K562 (cell line): ENCODE results near the gene GET3. TPM values are rescaled to one million over a fixed set of nuclear protein-coding genes. Genes with fewer than 3 reads are reported as not detected.

Experiments
- EP400 ChIP-seq: fragments of 450-650 bp; IDR thresholded peaks from 2 replicates; pipeline ENCODE4 v1.6.1; 2017; ENCODE audit warnings: antibody characterized with exemption, mild to moderate bottlenecking, moderate library complexity
- HNRNPLL ChIP-seq: fragments of 200-400 bp; formaldehyde crosslinking; IDR thresholded peaks from 2 replicates; pipeline ENCODE4 v1.6.1; 2017; ENCODE audit warnings: low read length, low read depth, mild to moderate bottlenecking; ENCODE audit not compliant: poor library complexity, severe bottlenecking
- SIN3A ChIP-seq, 2 experiments: fragments of 150-350 bp in 1 of 2; IDR thresholded peaks; 2 replicates each; pipeline ENCODE4 v1.6.1; 2011 to 2016; ENCODE audit warnings: borderline replicate concordance in 2 of 2, low read depth in 2 of 2, low read length in 2 of 2, mild to moderate bottlenecking in 2 of 2, moderate library complexity in 2 of 2; ENCODE audit not compliant: control insufficient read depth in 1 of 2
- TAF9B ChIP-seq: fragments of 450-650 bp; IDR thresholded peaks from 2 replicates; pipeline ENCODE4 v1.6.1; 2018; ENCODE audit warnings: mild to moderate bottlenecking; ENCODE audit not compliant: partially characterized antibody
- polyA plus RNA-seq, 8 experiments: library from polyadenylated mRNA; depleted of rRNA in 4 of 8; stranded (reverse) in 5 of 8; unstranded in 3 of 8; fragments of >200 nt; fragmentation: Nextera tagmentation in 2 of 8; fragmentation: Illumina TruSeq in 1 of 8; extraction: Ambion mirVana in 2 of 8; extraction: Trizol in 1 of 8; gene quantifications; 2 replicates each; pipeline versions ENCODE4 v1.2.1 to v1.2.3, GENCODE V29; 2011 to 2014; ENCODE audit warnings: inconsistent platforms in 1 of 8, missing spikeins in 1 of 8
- total RNA-seq, 7 experiments: library from RNA; depleted of rRNA in 6 of 7; stranded (reverse); fragments of >200 nt in 6 of 7; fragmentation: Illumina TruSeq in 2 of 7; extraction: Trizol in 2 of 7; gene quantifications; 2 replicates each; pipeline versions ENCODE4 v1.2.1 to v1.2.3, GENCODE V29; 2011 to 2021; ENCODE audit warnings: low replicate concordance in 1 of 7
- TF ChIP-seq, protein P1 (sequence below): fragments of 450-650 bp; IDR thresholded peaks from 2 replicates; pipeline ENCODE4 v1.6.1; 2017; ENCODE audit warnings: antibody characterized with exemption, mild to moderate bottlenecking
- TF ChIP-seq, protein P2 (sequence below), 2 experiments: fragments of 450-650 bp; IDR thresholded peaks; 2 replicates each; pipeline ENCODE4 v1.6.1; 2018; ENCODE audit warnings: mild to moderate bottlenecking in 2 of 2, low read depth in 1 of 2; ENCODE audit not compliant: partially characterized antibody in 2 of 2

GET3 gene
- total and polyA plus RNA-seq, 9 of the 15 experiments (the other 6 are each of a cell fraction or from before 2014, with no cell fraction given): 8.3 to 83.5 (median 51.8) TPM

- TF ChIP-seq, protein P1, sequence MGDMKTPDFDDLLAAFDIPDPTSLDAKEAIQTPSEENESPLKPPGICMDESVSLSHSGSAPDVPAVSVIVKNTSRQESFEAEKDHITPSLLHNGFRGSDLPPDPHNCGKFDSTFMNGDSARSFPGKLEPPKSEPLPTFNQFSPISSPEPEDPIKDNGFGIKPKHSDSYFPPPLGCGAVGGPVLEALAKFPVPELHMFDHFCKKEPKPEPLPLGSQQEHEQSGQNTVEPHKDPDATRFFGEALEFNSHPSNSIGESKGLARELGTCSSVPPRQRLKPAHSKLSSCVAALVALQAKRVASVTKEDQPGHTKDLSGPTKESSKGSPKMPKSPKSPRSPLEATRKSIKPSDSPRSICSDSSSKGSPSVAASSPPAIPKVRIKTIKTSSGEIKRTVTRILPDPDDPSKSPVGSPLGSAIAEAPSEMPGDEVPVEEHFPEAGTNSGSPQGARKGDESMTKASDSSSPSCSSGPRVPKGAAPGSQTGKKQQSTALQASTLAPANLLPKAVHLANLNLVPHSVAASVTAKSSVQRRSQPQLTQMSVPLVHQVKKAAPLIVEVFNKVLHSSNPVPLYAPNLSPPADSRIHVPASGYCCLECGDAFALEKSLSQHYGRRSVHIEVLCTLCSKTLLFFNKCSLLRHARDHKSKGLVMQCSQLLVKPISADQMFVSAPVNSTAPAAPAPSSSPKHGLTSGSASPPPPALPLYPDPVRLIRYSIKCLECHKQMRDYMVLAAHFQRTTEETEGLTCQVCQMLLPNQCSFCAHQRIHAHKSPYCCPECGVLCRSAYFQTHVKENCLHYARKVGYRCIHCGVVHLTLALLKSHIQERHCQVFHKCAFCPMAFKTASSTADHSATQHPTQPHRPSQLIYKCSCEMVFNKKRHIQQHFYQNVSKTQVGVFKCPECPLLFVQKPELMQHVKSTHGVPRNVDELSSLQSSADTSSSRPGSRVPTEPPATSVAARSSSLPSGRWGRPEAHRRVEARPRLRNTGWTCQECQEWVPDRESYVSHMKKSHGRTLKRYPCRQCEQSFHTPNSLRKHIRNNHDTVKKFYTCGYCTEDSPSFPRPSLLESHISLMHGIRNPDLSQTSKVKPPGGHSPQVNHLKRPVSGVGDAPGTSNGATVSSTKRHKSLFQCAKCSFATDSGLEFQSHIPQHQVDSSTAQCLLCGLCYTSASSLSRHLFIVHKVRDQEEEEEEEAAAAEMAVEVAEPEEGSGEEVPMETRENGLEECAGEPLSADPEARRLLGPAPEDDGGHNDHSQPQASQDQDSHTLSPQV: peak; percentile 67; the same call in 1 of the 2 replicates
- TF ChIP-seq TAF9B (no peak), SIN3A (IDR thresholded peaks at IDR 0.05; ENCODE audit: borderline replicate concordance in 2 of 2, control insufficient read depth in 1 of 2, low read depth in 2 of 2, low read length in 2 of 2) (peak; percentile 94 to 97), HNRNPLL (peak; percentile 61), EP400 (peak; percentile 93)
- TF ChIP-seq, protein P2, sequence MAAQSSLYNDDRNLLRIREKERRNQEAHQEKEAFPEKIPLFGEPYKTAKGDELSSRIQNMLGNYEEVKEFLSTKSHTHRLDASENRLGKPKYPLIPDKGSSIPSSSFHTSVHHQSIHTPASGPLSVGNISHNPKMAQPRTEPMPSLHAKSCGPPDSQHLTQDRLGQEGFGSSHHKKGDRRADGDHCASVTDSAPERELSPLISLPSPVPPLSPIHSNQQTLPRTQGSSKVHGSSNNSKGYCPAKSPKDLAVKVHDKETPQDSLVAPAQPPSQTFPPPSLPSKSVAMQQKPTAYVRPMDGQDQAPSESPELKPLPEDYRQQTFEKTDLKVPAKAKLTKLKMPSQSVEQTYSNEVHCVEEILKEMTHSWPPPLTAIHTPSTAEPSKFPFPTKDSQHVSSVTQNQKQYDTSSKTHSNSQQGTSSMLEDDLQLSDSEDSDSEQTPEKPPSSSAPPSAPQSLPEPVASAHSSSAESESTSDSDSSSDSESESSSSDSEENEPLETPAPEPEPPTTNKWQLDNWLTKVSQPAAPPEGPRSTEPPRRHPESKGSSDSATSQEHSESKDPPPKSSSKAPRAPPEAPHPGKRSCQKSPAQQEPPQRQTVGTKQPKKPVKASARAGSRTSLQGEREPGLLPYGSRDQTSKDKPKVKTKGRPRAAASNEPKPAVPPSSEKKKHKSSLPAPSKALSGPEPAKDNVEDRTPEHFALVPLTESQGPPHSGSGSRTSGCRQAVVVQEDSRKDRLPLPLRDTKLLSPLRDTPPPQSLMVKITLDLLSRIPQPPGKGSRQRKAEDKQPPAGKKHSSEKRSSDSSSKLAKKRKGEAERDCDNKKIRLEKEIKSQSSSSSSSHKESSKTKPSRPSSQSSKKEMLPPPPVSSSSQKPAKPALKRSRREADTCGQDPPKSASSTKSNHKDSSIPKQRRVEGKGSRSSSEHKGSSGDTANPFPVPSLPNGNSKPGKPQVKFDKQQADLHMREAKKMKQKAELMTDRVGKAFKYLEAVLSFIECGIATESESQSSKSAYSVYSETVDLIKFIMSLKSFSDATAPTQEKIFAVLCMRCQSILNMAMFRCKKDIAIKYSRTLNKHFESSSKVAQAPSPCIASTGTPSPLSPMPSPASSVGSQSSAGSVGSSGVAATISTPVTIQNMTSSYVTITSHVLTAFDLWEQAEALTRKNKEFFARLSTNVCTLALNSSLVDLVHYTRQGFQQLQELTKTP (IDR thresholded peaks at IDR 0.05; ENCODE audit: low read depth in 1 of 2, partially characterized antibody in 2 of 2): peak in 1 of 2 experiments; percentile 89
These were observed 13.5 kb upstream of the GET3 start, which contains the start of gene TNPO2 (continued) for GRCh38 chr19:12723641-12724426.
